GM21528 (cell line): ENCODE results near the gene FBXL7.

ENCODE experiments used
- ATAC-seq: cut with Tn5 transposase; IDR thresholded peaks from one replicate; pipeline ENCODE4 v1.9.1; 2021; ENCODE audit warnings: mild to moderate bottlenecking, moderate library complexity; ENCODE audit not compliant: unreplicated experiment, low FRiP score

Gene FBXL7

DNA sequence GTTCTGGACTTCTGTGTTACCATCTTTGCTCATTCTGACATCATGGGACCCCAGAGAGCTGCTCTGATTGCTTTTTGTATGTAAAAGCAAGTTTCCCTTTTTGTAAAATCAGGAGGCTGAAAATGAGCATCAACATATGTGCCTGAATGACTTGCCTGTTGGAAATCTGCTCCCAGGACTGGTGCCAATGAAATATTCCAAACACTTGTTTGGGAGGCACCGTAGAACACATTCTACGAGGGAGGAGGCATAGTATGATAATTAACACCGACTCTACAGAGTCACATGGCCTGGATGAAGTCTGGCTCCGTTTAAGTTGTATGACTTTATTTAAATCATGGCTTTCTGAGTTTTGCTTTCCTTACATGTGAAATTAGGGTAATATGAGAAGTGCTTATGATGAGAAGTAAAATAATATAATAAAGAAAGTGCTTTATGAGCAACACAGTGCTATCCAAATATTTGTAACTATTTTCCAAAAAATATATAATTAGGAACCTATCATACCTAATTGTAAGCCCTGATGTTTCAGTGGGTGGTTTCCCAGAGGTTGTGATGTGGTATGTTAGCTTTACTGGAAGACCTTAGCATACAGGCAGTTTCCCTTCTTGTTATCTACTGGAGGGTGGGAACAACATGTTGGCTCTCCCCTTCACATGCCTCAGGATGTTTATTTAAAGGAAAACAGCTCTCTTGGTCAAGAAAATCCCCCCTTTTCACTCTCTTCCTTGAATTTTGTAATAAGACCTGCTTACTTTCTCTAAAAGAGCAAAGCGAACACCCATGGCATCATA lies 238.1 kb downstream of the FBXL7 start:
- no peak for ATAC-seq

DNA sequence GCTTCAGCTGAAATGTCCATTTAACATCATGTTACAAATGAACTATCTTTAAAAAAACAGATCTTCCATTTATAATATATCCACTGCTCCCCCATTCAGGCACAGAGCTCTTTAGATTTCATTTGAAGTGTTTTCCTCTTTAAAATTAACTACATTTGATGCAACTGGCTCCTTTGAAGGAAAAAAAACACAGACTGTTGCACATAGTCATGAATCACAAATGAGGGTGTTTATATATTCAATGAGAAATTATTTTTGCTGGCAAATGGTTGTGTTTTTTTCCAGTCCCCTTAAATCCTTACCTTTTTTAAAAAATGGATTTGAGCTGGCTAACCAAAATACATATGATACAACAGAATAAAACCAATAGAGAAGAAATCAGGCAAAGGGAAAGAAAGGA lies 240.4 kb downstream of the FBXL7 start:
- ATAC-seq, result no peak

DNA sequence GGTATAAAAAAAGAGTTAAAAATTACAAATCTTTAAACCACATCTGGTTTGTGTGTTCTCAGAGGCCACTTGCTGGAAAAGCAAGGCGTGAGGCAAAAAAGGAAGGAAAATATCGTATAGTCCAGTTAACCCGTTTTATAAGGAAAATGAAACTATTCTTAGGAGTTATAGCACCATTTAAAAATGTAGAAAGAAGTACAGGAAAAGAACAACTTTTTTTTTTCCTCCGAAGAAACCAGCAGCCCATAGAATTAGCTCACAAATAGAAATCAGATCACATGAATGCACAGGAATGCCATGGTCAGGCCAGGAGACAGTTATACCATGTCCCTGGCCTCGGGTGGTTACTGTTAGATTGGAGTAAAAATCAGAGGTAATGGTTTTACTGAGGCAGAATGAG lies 241.6 kb downstream of the FBXL7 start:
- ATAC-seq, result no peak

DNA sequence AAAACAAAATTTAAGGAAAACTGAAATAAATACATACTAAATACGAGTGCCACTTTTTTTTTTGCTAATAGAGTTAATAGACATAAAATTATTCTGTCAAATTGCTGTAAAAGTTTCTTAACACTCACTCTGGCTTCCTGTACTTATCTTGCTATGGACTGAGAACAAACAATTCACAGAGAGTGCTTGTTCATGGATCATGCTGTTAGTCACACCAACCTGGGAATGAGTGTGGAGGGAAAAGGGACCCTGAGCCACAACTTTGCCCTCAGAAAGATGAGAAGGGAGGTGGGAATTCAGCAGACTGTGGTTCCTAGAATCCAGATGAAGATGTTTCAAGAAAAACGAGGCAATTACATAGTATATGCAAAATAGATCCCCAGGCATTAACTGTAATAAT lies 246.9 kb downstream of the FBXL7 start:
- ATAC-seq, result no peak

DNA sequence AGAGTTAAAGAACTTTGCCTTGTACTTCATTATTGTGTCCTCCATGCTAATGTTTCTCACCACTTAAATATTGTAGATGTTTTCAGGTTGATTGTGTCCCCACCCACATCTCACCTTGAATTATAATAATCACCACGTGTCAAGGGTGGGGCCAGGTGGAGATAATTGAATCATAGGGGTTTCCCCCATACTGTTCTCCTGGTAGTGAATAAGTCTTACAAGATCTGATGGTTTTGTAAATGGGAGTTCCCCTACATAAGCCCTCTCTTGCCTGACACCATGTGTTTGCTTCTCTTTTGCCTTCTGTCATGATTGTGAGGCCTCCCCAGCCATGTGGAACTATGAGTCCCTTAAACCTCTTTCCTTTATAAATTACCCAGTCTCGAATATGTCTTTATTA lies 248.3 kb downstream of the FBXL7 start:
- no peak for ATAC-seq

DNA sequence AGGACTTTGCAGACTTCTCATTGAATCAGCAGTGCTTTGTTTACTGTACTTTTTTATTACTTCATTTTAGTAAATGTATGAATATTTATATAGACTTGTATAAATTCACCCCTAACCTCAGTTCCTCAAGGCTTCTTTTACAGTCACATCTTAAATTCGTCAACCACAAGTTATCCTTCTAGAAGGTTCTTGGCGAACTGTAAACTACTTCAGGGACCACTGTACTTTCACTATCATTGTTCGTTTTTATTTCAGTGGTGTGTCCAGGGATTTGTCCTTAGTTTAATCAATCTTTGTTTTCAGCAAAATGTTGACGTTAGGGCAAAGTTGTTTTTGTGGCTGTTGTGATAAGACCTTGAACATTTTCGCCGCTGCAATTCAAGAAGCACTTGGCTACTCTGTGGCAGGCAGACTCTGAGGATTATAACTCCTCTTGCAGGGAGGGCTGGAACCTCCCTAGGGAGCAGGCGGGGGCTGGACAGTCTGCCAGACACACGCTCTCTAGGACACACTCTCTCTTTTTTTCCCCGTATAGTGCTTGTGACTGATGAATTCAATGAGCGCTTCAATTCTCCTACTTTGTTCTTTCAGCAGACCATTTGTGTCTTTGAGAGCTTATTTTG lies 252.8 kb downstream of the FBXL7 start:
- no peak for ATAC-seq

DNA sequence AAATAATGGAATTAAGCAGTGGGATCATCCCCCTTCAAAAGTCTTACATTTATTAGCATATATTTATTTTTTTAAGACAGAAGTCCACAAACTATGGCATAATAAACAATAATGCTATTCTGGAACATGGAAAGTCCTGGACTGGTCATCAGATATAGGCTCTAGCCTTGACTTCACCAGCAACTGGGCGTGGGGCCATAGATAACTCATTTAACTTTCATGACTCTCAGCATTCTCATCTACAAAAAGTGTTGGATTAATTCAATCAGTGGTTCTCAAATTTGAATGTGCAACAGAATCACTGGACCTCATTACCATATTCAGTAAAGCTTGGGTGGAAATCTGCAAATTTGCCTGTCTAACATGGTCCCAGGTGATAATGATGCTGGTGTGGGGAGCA lies 253.8 kb downstream of the FBXL7 start:
- no peak for ATAC-seq

DNA sequence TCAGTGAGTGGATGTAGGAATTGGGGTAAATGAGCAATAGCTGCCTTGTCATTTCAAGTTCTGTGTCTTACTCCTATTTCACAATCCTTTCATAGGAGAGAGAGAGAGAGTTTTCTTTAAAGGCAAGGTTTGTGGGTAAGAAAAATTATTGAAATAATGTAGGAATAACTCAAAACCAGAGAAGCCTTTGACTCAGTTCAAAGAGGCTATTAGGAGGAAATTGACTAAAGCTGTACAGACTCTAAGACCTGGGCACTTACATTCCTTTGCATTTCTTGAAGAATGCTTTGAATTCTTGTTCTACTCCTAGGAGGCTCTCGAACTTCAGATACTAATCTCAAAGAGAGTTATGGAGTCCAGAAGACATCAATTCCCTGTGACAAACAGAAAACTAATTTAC lies 257.1 kb downstream of the FBXL7 start:
- no peak for ATAC-seq

DNA sequence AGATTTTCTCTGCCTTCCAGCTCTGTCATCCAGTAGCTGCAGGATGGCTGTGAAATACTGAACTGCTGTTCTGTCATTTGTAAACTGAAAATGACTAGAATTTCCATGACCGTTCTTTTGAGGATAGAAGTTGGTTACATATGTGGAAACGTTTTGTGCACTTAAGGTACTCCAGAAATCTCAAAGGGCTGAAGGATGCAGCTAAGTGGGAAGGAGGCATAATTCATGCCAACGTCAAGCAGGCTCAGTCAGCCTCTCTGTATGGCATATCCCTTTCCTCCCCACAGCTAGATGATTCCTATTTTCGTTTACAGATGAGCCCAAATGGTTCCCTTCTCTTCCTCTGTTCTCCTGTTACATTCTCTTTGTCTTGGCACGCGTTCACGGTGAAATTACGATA lies 257.6 kb downstream of the FBXL7 start:
- no peak for ATAC-seq

DNA sequence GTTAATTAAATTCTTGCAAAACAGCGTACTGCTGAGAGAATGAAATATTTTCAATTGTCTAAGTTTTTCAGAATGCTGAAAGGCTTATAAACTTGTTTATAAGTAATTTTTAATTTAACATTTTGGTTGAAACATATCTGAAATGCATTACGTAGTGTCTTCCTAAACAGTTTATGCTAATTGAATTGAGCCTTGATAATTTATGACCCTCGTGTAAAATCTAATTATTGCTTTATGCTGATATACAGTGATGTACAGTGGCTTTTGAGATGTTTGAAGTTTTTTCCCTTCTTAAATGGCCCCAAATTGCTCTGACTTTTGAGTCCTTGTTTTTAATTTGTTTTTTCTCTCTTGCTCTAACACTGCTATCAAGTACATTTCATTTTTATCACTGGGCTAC lies 262.7 kb downstream of the FBXL7 start:
- ATAC-seq, result no peak

DNA sequence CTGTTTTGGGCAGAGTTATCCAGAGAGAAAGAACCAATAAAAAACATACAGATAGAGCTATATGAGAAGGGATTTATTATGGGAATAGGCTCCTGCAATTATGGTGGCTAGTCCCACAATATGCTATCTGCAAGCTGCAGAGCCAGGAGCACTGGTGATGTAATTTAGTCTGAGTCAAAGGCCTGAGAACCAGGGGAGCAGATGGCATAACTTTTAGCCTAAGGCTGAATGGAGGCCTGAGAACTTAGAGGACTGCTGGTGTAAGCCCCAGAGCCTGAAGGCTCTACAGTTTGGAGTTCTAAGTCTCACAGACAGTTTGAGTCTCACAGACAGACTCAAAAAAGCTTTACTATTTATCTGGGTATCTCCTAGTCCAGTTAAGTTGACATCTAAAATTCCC lies 263.8 kb downstream of the FBXL7 start:
- no peak for ATAC-seq

DNA sequence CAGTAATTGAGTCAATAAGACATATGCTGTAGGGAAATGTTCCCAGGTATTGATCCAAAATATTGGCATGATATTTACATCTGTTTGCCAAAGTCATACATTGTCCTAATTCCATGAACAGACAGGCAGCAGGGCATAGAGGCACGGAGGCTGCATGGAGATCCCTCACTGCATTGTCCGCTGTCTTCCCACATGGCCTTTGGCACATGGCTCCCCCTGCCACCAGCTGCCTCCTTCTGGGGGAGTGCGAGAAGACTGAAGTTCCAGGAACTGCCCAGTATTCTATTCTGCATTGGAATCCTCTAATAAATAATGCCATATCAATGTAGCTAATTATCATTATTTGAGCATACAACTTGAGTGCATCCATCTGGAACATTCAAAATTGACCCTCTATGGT lies 269.0 kb downstream of the FBXL7 start:
- ATAC-seq, result no peak

DNA sequence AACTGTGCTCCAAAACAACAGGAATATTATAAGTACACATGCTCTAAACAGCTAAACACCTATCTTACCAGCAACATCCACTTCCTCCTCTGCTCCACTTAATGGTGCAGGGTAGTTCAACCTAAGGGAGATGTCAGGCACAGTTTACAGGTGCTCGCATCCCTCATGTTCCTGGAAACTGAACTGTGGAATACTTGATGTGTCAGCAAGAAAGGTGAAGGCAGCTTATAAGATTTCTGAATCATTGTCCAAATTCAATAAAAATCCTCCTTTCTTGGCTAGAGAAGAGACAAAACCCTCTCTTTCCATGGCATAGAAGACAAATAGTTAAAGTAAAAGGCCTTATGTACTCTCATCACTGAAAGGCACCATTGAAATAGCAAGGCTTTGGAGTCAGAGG lies 272.2 kb downstream of the FBXL7 start:
- ATAC-seq, result no peak

DNA sequence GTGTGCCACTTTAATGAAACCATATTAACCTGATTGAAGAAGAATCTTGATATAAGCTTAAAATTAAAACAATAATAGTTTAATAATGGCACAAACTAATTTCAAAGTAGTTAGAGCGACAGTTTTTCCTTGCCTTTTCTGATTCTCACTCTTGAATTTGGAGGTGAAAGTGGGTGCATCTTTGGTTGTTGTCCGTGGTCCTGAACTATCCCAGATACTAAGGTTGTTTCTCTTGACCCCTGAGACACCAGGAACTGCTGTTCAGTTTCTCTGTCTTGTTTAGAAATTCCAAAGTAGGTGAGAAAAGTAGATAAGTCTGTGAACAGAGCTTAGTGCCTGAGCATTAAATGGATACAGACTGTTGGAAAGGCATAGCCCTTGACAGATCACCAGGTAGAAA lies 274.7 kb downstream of the FBXL7 start:
- ATAC-seq, result no peak

DNA sequence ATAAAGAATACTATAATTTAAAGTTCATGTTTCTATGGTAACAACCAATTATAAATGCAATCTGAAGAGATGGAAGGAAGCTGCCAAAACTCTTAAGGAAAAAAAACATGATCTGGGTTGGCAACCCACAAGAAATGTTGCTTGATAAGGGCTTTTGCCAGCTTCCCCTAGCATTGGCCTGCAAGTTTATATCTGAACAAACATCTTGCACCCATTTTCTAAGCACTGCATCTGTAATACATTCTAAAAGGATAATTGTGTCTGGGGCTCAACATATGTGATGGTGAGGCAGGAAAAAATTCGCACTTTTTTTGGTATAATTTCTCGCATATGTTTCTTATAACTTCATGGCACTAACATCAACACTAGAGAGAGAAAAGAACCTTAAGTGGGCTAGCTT lies 276.4 kb downstream of the FBXL7 start:
- no peak for ATAC-seq

DNA sequence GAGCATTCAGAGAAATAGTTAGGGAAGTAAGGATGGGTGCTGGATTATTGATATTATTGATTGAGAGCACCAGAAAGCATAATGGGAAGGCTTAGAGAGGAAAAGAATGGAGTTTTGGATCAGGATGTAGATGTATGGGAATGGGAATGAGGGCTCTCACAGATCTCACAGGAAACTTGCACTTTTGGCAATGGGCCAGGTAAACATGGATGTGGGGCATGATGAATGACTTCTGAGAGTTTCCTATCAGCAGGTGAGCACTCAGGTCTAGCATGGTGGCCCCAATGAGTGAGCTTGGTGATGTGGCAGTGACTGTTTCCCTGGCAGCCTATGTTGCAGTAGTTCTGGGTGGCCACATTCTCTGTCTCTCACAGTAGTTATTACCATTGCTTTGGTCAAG lies 283.8 kb downstream of the FBXL7 start:
- no peak for ATAC-seq

DNA sequence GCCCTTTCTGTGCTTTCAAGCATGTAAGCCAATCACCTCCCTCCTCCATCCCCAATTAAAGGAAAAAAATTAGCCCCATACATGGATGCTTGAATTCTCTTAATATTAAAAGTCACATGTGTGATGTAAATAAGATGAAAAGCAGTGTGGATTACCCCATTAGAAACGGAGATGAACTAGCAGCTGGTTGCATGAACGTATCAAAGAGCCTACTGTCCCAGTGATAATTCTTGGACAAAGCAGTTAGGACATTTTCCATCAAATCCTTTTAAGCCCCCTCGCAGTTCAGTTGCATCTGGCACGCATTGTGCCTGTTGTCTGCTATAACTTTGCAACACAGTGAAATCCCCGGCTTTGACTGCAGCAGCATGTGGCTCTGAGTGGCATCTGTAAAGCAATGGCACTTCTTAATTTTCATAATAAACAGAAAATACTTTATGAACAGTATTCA lies 285.6 kb downstream of the FBXL7 start:
- no peak for ATAC-seq

DNA sequence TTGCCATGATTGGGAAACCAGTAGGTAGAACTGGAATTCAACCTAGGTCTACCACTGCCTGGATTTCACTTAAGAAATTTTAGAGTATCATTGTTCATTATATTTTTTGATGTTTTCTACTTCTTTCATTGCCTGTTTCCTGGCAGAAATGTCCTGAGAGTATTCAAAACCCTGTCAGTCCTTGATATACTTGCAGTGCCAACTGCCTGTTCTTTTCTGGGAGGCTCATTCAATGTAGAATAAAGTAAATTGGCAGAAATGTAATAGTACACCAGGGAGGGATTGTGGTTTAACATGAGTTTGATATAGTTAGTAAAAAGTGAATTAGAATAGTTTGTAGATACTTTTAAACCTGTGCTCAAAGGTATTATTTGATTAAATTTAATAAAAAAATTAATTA lies 286.3 kb downstream of the FBXL7 start:
- ATAC-seq, result no peak

DNA sequence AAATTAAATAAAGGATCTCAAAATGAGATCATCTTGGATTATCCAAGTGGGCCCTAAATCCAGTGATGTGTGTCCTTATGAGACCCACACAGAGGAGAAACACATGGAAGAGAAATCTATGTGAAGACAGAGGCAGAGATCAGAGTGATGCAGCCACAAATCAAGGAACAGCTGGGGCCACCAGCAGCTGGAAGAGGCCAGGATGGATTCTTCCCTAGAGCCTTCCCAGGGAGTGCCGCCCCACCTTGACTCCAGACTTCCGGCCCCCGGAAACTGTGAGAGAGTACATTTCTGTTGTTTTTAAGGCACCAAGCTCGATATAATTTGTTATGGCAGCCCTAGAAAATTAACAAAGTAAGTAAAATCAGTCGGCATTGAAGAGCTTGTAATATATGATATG lies 286.9 kb downstream of the FBXL7 start:
- ATAC-seq, result no peak

DNA sequence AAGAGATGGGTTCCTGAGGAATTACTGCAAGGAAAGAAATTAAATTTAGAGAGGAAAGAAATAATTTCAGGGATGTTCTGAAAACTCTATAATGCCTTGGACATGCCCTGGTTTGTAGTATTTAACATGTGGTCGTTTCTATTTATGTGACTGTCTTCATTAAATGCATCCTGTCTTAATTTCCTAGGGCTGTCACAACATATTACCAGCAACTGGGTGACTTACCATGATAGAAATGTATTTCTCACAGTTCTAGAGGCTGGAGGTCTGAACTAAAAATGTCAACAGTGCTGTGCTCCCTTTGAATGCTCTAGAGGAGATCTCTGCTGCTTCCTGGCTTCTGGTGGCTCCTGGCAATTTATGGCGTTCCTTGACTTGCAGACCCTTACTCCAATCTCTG lies 287.7 kb downstream of the FBXL7 start:
- ATAC-seq, result no peak

DNA sequence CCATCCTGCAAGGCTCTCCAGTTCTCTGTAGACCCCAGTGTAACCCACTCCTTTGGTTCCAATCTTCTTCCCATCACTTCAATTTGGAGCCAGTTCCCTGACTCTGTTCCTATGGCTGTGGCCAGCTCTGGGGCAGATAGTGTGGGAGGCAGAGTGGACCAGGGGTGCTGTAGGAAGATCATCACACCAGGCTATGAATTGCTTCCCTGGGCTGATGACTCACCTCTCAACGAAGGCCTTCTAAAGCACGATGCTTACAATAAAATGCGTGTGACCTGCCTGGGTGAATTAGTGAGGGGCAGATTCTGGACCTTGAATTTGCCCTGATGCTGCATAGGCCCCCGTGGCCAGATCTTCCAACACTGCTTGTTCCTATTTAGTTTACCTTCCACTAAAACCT lies 289.7 kb downstream of the FBXL7 start:
- ATAC-seq, result no peak

DNA sequence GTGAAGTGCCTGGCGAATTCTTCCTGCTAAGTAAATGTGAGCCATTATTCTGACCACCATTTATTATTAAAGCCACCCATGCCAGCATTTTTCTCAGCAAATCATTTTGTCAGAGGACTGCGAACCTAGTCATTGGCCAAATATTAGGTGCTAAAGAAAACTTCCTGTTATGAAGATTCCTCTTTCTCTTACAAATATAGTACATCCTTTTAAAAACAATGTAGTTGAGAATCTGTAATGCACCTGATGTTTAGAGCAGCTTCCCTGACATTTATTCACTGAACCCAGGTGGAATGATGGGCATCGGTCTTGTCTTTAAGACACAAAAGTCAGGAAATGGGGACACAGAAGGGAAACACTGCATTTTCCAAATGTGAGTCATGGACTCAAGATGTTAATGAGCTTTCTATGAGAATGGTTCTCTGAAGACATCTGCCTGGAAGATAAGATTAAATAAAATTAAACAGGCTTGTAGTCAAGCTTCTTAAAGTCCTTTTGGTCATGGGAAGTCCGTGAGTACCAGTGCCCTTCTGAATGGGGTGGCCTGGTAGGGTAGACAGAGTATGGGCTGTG lies 290.6 kb downstream of the FBXL7 start:
- no peak for ATAC-seq
